NCI-H2081 treated with DMSO at 0.1 percent for 48 hours (cell line): Measurements from ENCODE around the gene SPATA6.
"Not testable (repeated sequence)": the region's sequence is repeated elsewhere in the genome, so short reads cannot be mapped to it uniquely, and the experiment has no call there.

Experiments used
- DNase-seq: peaks from one replicate; lab custom pipeline; 2025; lab: John Stamatoyannopoulos, UW

Gene SPATA6

DNA sequence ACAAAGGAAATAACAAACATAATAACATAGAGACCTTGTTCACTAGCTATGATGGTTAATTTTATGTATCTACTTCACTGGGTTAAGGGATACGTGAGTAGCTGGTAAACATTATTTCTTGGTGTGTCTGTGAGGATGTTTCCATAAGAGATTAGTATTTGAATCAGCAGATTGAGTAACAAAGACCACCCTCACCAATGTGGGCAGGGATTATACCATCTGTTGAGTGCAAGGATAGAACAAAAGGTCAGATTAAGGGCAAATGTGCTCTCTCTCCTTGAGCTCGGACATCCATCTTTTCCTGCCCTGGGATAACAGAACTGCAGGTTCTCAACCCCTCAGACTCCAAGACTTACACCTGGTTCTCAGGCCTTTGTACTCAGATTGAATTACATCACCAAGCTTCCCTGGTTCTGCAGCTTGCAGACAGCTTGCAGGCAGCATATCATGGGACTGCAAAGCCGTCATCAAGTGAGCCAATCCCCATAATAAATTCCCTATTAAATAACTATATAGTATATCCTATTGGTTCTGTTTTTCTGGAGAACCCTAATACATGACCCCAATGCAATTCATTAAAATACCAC, 9.2 kb downstream of the SPATA6 start:
- no peak for DNase-seq

DNA sequence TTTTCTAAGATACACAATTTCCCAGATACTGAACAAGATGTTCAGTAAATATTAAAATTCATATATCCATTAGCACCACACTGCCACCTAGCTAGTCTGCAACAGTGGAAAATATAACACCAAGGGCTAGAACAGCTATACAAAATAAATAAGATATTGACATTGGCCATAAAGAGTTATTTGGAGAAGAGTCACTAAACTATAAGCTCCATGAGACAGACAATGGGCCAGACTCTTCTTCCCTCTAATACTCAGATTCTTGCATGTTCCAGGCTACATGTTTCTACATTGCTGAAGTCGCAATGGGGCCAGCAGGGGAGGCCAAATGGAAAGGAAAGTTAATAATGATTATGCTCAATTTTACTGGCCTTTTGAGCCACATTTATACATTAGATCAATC, 21.5 kb downstream of the SPATA6 start:
- DNase-seq = no peak

DNA sequence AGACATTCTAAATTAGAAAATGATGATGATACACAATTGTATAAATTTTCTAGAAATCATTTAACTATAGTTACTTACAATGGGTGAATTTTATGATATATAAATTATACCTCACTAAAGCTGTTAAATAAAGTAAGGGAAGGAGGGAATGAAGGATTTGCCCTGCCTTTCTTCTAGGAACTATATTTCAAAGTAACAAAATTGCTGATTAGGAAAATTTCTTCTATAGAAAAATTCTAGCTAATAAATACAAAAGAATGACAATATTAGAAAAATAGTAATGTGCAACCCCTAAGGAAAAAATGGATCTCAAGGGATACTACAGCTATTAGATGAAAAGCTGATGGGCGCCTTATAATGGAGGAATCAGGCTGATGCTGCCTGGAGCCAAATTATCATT, 23.1 kb downstream of the SPATA6 start:
- DNase-seq = no peak

DNA sequence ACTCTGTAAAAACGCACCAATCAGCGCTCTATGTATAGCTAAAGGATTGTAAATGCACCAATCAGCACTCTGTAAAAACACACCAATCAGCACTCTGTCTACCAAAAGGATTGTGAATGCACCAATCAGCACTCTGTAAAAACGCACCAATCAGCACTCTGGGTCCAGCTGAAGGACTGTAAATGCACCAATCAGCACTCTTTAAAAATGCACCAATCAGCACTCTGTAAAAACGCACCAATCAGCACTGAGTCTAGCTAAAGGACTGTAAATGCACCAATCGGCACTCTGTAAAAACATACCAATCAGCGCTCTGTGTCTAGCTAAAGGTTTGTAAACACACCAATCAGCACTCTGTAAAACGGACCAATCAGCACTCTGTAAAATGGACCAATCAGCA, 27.8 kb downstream of the SPATA6 start:
- DNase-seq = not testable (repeated sequence)

DNA sequence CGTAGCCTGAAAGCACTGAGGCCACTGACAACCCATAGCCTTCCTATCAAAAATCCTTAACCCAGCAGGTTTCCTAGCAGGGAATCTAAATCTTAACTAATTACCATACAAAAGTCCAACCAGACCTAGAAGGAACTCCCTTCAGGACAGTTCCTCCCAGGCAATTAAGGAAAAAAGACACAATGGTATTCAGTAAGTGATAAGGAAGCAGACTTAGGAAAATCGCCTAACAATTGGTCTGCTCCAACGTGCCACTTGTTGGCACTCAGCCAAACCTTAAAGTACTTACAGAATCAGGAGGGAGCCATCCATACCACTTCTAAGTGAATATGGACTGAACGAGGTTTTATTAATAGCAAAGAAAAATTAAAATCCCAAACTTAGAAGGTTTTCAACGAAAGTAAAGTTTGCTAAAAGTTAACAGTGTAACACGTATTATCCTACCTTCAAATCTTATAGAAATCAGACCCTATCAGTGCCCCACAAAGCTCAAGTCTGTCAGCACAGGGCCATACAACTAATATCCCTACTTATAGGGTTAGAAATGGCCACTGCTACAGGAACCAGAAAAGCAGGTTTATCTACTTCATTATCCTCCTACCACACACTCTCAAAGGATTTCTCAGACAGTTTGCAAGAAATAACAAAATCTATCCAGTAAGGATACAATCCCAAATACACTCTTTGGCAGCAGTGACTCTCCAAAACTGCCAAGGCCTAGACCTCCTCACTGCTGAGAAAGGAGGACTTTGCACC, 29.0 kb downstream of the SPATA6 start:
- no peak for DNase-seq

DNA sequence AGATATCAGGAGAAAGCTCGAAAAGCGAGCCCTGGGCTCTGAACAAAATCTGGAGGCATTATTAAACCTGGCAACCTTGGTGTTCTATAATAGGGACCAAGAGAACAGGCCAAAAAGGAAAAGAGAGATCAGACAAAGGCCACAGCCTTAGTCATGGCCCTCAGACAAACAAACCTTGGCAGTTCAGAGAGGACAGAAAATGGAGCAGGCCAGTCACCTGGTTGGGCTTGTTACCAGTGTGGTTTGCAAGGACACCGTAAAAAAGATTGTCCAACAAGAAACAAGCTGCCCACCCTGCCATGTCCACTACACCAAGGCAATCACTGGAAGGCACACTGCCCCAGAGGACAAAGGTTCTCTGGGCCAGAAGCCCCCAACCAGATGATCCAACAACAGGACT, 31.2 kb downstream of the SPATA6 start:
- DNase-seq = not testable (repeated sequence)

DNA sequence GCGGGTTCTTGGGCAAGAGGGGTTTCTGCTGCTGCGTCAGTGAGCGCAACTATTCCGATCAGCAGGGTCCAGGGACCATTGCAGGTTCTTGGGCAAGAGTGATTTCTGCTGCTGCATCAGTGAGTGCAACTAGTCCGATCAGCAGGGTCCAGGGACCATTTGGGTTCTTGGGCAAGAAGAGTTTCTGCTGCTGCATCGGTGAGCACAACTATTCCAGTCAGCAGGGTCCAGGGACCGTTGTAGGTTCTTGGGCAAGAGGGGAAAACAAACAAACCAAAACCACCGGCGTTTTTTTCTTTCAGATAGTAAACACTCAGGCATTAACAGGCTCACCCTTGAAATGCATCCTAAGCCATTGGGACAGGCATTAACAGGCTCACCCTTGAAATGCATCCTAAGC, 32.6 kb downstream of the SPATA6 start:
- no peak for DNase-seq

DNA sequence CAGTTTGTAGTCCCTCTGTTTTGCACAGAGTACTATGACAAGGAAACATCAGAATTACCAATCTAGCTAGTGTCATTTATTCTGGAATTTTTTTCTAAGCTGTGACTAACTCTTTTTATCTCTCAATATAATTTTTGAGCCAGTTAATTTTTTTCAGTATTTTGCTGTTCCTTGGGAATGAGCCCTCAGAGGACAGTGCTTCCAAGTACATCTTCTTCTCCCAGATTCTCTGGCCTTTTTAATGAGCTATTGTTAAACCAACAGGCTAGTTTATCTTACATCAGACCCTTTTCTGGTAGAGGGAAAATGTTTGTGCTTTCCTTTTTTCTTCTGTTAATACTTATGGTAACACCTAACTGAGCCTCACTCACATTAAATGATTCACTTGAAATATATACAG, 34.6 kb downstream of the SPATA6 start:
- not testable (repeated sequence) for DNase-seq

DNA sequence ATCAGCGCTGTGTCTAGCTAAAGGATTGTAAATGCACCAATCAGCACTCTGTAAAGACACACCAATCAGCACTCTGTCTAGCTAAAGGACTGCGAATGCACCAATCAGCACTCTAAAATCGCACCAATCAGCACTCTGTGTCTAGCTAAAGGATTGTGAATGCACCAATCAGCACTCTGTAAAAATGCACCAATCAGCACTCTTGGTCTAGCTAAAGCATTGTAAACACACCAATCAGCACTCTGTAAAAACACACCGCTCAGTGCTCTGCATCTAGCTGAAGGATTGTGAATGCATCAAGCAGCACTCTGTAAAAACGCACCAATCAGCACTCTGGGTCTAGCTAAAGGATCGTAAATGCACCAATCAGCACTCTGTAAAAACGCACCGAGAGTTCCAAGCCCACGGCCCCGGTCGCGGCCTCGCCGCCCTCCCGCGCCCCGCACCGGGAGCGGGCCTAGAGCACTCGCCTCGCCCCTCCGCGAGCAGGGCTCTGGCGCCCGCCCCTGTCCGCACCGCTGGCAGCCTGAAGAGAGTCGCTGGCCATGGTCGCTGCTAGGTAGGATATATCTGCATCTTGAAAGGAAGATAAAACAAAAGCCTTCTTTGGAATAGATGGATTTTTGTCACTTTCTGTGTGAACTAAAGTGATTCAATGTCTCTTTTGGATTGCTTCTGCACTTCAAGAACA, 36.5 kb downstream of the SPATA6 start:
- DNase-seq = not testable (repeated sequence)

DNA sequence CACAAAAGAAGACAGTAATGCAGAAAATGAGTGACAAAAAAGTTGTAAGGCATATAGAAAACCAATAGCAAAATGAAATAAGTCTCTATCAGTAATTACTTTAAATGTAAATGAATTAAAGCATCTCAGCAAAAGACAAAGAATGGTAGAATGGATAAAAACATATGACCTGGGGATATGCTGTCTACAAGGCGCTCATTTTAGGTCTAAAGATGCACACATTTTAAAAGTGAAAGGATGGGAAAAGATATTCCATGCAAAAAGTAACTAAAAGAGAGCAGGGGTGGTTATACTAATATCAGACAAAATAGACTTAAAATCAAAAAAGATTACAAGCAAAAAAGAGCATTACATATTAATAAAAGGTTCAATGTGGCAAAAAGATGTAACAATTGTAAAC, 41.2 kb downstream of the SPATA6 start:
- DNase-seq = no peak

DNA sequence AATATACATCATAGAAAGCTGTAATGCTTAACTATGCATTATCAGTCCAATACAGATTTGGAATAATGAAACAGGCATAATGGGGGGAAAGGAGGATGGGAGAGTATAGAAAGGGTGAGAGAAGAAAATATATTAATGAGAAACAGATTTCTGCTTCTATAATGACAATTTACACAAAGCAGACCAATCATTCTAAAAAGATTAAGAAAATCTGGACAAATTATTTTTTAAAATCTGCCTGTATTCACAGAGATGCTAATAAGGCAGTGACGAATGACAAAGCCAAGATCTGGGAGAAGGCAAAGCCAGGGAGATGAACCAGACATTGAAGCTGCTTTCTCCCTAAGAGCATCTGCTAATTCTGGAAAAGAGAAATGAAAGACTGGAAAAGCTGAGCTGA, 50.0 kb downstream of the SPATA6 start:
- DNase-seq = no peak

DNA sequence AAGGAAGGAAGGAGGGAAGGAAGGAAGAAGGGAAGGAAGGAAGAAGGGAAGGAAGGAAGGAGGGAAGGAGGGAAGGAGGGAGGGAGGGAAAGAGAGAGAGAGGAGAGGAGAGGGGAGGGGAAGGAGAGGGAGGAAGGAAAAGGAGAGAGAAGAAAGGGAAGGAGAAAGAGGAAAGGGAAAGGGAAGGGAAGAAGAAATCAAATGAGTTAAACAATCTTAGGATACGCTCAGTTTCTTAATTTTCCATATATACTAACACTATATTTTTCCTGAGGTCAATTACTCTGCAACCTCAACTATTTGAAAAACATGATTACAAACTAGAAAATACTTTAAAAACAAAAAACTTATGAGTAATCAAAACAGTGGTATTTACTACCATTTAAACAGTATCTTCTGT, 53.3 kb downstream of the SPATA6 start:
- no peak for DNase-seq

DNA sequence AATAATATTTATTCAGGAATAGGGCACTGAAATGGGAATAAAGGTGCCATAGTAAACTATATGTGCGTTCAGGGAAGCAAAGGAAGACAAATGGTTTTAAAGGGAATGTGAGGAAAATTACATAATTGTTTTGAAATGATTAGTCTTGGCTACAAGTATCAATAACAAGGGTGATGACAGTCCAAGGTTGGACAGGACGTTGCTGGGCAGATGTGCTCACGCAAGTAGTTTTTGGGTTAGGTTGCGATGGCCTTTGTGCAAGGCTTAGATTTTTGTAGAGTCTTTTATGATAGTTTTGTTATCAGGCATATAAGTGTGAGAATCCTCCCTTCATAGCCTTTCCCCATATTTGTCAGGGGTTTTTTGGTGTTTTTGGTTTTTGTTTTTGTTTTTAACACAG, 57.0 kb downstream of the SPATA6 start:
- no peak for DNase-seq

DNA sequence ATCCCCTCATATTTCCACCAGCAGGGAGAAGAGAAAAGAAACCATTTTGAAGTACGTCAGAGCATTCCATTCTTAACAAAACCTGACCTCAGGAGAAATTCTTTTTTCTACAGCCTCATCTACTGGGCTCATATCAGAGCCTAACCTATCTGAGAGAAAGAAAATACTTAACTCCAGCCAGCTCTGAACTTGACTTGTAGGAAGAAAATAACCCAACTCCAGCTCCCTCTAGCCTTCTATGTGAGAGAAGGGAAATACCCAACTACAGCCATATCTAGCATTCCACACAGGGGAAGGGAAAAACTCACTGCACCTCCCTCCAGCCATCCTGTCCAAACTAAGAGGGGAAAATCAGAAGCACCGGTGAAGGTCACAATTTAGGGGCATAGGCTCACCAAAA, 57.7 kb downstream of the SPATA6 start:
- DNase-seq = no peak

DNA sequence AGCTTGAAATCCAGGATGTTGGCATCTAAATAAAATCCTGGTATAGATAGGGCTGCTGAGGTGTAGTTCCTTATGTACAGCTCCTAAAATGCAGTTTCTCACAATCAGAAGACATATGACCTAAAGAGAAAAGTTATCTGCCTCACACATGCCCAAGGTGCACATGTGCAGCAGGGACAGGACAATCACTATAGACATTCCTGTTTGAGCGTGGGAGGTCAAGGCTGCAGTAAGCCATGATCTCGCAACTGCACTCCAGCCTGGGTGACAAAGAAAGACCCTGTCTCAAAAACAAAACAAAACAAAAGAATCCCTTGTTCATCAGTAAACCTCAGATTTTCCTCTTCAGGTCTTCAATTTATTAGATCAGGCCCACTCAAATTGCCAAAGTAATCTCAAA, 66.1 kb downstream of the SPATA6 start:
- no peak for DNase-seq

DNA sequence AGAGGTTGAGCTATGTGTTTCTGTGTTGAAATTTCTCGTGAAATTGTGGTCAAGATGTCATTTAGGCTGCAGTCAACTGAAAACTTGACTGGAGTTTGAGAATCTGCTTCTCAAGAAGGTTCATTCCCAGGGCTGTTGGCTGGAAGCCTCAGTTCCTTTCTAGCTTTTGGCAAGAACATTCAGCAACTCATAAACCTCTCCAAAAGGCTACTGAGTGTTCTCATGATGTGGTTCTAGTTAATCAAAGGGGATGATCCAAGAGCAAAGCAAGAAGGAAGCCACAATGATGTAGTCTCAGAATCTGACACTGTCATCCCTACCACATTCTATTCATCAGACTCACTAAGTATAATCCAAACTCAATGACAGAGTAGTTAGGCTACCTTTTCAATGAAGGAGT, 66.6 kb downstream of the SPATA6 start:
- no peak for DNase-seq

DNA sequence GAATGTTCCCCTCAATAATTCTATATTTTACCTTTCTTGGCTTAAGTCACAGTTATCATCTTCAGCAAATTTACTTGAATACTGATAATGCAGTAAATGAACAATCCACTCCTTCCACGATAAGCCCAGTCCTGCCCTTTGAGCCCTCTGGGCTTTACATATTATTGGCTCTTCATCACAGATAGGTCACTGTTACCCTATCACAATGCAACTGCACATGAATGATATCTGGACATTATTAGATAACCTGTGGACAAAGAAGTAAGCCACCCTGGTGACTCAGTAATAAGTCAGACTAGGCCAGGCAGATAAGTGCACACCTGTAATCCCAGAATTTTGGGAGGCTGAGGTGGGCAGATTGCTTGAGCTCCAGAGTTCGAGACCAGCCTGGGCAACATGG, 69.4 kb downstream of the SPATA6 start:
- DNase-seq = no peak

DNA sequence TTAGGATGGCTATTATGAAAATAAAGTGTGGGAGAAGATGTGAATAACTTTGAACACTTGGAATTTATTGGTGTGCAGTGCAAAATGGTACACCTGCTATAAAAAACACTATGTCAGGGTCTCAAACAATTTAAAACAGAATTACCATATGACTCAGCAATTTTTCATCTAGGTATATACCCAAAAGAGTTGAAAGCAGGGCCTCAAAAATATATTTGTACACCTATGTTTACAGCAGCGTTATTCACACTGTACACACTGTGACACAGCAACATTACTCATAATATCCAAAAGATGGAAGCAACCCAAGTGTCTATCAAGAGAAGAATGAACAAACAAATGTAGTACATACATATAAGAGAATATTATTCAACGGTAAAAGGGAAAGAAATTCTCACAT, 75.8 kb downstream of the SPATA6 start:
- DNase-seq = no peak

DNA sequence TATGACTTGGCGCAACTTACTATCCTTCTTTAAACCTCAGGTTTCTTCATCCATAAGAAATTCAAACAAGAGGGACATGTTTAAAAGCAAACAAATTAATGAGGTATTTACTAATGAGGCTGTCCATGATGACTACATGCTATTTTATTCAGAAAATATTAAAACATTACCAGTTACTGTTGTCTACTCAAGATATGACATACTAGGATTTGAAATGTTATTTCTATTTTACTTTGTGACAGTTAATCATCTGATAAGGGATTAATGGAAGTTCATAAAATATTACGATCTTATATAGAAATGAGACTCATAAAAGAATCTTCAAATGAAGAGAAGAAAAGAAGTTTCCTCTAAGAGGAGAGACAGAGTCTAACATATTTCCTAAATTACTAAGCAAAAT, 80.1 kb downstream of the SPATA6 start:
- no peak for DNase-seq

DNA sequence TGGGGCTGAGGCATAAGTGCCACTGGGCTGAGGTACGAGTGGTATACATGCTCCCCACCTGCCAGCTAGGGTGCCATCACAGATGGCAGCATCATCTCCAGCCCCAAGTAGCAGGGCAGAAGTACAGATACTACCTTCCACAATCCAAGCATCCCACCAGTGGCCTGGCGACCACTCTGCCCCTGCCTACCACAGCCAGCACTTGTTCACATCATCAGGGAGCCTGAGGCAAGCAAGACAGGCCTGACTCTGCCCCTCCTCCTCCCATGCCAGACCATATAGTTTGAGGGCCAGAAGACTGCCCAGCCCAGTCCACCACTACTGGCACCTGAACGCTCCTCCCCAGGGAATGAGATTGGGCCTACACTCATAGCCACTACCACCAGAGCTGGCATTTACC, 84.6 kb downstream of the SPATA6 start:
- DNase-seq = no peak

DNA sequence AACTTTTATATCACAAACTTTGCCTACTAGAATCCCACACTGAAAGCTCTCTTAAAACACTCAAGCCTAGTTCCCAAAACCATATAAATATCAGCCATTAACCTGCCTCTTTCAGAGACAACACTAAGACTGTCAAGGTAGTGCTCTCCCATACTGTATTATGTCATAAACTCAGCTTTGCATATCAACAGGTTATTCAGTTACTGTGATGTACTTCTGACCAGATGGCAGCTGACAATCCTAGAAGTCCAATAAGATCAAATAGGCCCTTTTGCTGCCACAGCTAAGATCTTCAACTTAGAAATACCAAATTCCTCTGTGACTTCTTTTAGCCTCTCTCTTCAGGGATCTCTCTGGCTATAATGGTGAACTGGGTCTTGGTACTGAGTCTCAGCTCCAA, 97.2 kb downstream of the SPATA6 start:
- DNase-seq = no peak

DNA sequence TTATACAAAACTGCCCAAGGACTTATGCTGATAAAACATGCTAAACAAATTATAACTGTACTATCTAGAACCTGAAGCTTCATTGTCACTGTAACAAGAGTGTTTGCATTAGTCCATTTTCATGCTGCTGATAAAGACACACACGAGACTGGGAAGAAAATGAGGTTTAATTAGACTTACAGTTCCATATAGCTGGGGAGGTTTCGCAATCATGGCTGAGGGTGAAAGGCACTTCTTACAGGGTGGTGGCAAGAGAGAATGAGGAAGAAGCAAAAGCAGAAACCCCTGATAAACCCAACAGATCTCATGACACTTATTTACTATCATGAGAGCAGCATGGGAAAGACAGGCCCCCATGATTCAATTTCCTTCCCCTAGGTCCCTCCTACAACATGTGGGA, 100.4 kb downstream of the SPATA6 start:
- DNase-seq = no peak

DNA sequence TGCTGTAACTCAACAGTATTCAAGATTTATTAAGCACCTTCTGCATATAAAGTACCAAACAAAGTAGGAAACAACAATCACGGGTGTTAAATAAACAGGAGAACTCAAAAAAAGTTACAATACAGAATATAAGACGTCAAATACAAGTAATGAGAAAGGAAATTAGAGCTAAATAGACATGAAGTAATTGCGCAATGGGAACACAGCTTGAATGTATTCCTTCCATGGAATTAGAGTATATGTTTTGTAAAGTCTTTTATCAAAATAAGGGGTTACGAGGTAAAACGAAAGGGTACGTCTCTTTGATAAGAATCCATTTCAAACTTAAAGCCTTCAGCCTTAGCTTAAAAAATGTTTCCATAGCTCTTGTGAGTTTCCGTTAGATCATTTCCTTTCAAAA, 109.1 kb downstream of the SPATA6 start:
- no peak for DNase-seq

DNA sequence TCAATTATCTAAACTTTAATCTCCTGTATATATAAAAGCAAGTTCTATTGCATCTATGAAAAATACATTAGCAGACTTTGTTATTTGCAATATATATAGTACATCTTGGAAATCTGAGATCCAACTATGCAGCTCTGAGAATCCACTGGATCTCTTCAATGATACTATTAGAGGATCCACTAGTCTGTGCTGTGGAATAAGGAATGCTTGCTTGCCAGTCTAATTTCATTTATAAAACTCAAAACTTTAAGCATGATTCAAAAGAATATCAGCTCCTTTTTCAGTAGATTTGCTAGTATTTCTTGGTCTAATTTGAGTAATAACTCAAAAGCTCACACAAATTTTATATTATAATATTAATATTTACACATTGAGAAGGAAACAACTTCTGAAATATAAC, 115.1 kb downstream of the SPATA6 start:
- no peak for DNase-seq
